Panc1 (cell line): ENCODE measurements around the gene SMAD6.

Experiments used
- POLR2AphosphoS5 ChIP-seq: IDR thresholded peaks from 2 replicates; pipeline ENCODE4 v1.6.1; 2012; ENCODE audit warnings: mild to moderate bottlenecking, low read depth, low read length, moderate library complexity
- TF ChIP-seq, protein P1 (sequence below): fragments of 450-650 bp; IDR thresholded peaks from 2 replicates; pipeline ENCODE4 v1.5.1; 2017; ENCODE audit warnings: mild to moderate bottlenecking

GRCh38 chr15:66816201-66816600 lies 114.2 kb downstream of the SMAD6 start:
- TF ChIP-seq, protein P1, sequence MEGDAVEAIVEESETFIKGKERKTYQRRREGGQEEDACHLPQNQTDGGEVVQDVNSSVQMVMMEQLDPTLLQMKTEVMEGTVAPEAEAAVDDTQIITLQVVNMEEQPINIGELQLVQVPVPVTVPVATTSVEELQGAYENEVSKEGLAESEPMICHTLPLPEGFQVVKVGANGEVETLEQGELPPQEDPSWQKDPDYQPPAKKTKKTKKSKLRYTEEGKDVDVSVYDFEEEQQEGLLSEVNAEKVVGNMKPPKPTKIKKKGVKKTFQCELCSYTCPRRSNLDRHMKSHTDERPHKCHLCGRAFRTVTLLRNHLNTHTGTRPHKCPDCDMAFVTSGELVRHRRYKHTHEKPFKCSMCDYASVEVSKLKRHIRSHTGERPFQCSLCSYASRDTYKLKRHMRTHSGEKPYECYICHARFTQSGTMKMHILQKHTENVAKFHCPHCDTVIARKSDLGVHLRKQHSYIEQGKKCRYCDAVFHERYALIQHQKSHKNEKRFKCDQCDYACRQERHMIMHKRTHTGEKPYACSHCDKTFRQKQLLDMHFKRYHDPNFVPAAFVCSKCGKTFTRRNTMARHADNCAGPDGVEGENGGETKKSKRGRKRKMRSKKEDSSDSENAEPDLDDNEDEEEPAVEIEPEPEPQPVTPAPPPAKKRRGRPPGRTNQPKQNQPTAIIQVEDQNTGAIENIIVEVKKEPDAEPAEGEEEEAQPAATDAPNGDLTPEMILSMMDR, result no peak
- no peak for TF ChIP-seq POLR2AphosphoS5
